Measurements from ENCODE around the gene TBC1D7. TPM values are rescaled to one million over a fixed set of nuclear protein-coding genes. Genes with fewer than 3 reads are reported as not detected.
A peak's percentile ranks its signal among the peaks of the same experiment; 100 is the strongest.

Gene TBC1D7
- polyA plus RNA-seq, 1 donor from 2014 or later: 67.9 TPM

- H3K4me3 ChIP-seq (ENCODE audit: low read length): no peak overlapping the region
- H4K20me1 ChIP-seq (ENCODE audit: insufficient read depth): no peaks in the 10 kb centered on the region
- no peak overlapping the region for H3K27ac ChIP-seq (ENCODE audit: low read length)
- H3K9me2 ChIP-seq (ENCODE audit: insufficient read depth, low read length): no peaks in the 10 kb centered on the region
- H3K9me3 ChIP-seq (ENCODE audit: low read length): no peaks in the 10 kb centered on the region
- peaks cover 7% of the 10 kb centered on the region for H3K79me2 ChIP-seq (replicated peaks; ENCODE audit: insufficient read depth, low read length)
- H3K4me2 ChIP-seq (ENCODE audit: low read length): no peak overlapping the region
- H3K36me3 ChIP-seq (ENCODE audit: insufficient read depth, low read length): no peaks in the 10 kb centered on the region
- H2AFZ ChIP-seq (ENCODE audit: low read depth, low read length): no peak overlapping the region
- H3F3A ChIP-seq (ENCODE audit: insufficient read depth, low read length, poor library complexity, severe bottlenecking): no peaks in the 10 kb centered on the region
- no peak for TF ChIP-seq POLR2AphosphoS5 (IDR thresholded peaks at IDR 0.05)
- TF ChIP-seq RAD21 (conservative IDR thresholded peaks at IDR 0.05): peak; percentile 77
- TF ChIP-seq CTCF (IDR thresholded peaks at IDR 0.05; ENCODE audit: poor library complexity, severe bottlenecking): peak; percentile 78
- TF ChIP-seq EP300 (conservative IDR thresholded peaks at IDR 0.05; ENCODE audit: poor library complexity, severe bottlenecking): no peak
- TF ChIP-seq EZH2 (IDR thresholded peaks at IDR 0.05; ENCODE audit: borderline replicate concordance, insufficient read depth, low read length, poor library complexity, severe bottlenecking): no peak
- TF ChIP-seq REST (IDR thresholded peaks at IDR 0.05; ENCODE audit: borderline replicate concordance): no peak
- TF ChIP-seq SMC3 (conservative IDR thresholded peaks at IDR 0.05; ENCODE audit: poor library complexity): peak; percentile 87
- TF ChIP-seq MXI1 (conservative IDR thresholded peaks at IDR 0.05; ENCODE audit: poor library complexity, severe bottlenecking): no peak
- TF ChIP-seq TAF1 (IDR thresholded peaks at IDR 0.05; ENCODE audit: low read depth): no peak
- no peaks in the 10 kb centered on the region for H3K27me3 ChIP-seq (ENCODE audit: insufficient read depth, low read depth, low read length)
- no peak overlapping the region for H3K9ac ChIP-seq (ENCODE audit: low read length)
Observed at GRCh38 chr6:13331516-13332348, 3.4 kb upstream of the TBC1D7 start.

- Histone ChIP-seq H4K20me1 (ENCODE audit: insufficient read depth) (no peaks in the 10 kb centered on the region), H3K4me3 (ENCODE audit: low read length) (peak overlapping the region; percentile 74)
Observed at GRCh38 chr6:13328875-13329183, 492 bp upstream of the TBC1D7 start.

More at GRCh38 chr6:13328875-13329183, 492 bp upstream of the TBC1D7 start:
- peak overlapping the region; percentile 95 for H3K4me2 ChIP-seq (ENCODE audit: low read length)
- no peaks in the 10 kb centered on the region for H3K9me3 ChIP-seq (ENCODE audit: low read length)
- H3K27ac ChIP-seq (ENCODE audit: low read length): peak overlapping the region; percentile 91
- H3F3A ChIP-seq (ENCODE audit: insufficient read depth, low read length, poor library complexity, severe bottlenecking): no peaks in the 10 kb centered on the region
- peaks cover 14% of the 10 kb centered on the region for H3K79me2 ChIP-seq (replicated peaks; ENCODE audit: insufficient read depth, low read length)
- H3K36me3 ChIP-seq (ENCODE audit: insufficient read depth, low read length): no peaks in the 10 kb centered on the region
- H3K27me3 ChIP-seq (ENCODE audit: insufficient read depth, low read depth, low read length): no peaks in the 10 kb centered on the region
- H3K9me2 ChIP-seq (ENCODE audit: insufficient read depth, low read length): no peaks in the 10 kb centered on the region
- H2AFZ ChIP-seq (ENCODE audit: low read depth, low read length): peak overlapping the region; percentile 86
- H3K9ac ChIP-seq (ENCODE audit: low read length): peak overlapping the region; percentile 90
- TF ChIP-seq CTCF (IDR thresholded peaks at IDR 0.05; ENCODE audit: poor library complexity, severe bottlenecking) (no peak), POLR2AphosphoS5 (IDR thresholded peaks at IDR 0.05) (no peak), EZH2 (IDR thresholded peaks at IDR 0.05; ENCODE audit: borderline replicate concordance, insufficient read depth, low read length, poor library complexity, severe bottlenecking) (no peak), EP300 (conservative IDR thresholded peaks at IDR 0.05; ENCODE audit: poor library complexity, severe bottlenecking) (no peak), RAD21 (conservative IDR thresholded peaks at IDR 0.05) (no peak), MXI1 (conservative IDR thresholded peaks at IDR 0.05; ENCODE audit: poor library complexity, severe bottlenecking) (no peak), REST (IDR thresholded peaks at IDR 0.05; ENCODE audit: borderline replicate concordance) (no peak), TAF1 (IDR thresholded peaks at IDR 0.05; ENCODE audit: low read depth) (no peak), SMC3 (conservative IDR thresholded peaks at IDR 0.05; ENCODE audit: poor library complexity) (no peak)
